Measurements from ENCODE around the gene TIMP2.

DNA sequence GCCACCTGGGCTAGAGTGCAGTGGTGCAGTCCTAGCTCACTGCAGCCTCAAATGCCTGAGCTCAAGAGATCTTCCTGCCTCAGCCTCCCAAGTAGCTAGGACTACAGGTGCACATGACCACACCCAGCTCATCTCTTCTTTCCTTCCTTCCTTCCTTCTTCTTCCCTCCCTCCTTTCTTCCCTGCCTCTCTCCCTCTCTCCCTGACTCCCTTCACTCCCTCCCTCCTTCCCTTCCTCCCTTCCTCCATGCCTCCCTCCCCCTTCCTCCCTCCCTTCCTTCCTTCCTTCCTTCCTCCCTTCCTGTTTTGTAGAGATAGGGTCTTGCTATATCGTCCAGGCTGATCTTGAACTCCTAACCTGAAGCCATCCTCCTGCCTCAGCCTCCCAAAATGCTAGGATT, 61.1 kb downstream of the TIMP2 start:
- no peak for TF ChIP-seq GATA2 (IDR thresholded peaks at IDR 0.05; ENCODE audit: low read depth, low read length)
- TF ChIP-seq GATA3 (IDR thresholded peaks at IDR 0.05; ENCODE audit: low read depth, low read length): no peak
